Femur (tissue), 1 donor: ENCODE measurements around the gene RBPMS2.
A peak's percentile ranks its signal among the peaks of the same experiment; 100 is the strongest.

Experiments
- DNase-seq: peaks from one replicate; pipeline ENCODE4 v3.0.0-alpha.2; 2017

Gene RBPMS2

GRCh38 chr15:64717130-64717529, 58.3 kb downstream of the RBPMS2 start:
- DNase-seq = no peak

- DNase-seq = no peak
These were observed 58.9 kb downstream of the RBPMS2 start for GRCh38 chr15:64716452-64716851.

GRCh38 chr15:64713592-64713991, 61.8 kb downstream of the RBPMS2 start:
- no peak for DNase-seq

- no peak for DNase-seq
These were observed 63.0 kb downstream of the RBPMS2 start for GRCh38 chr15:64712353-64712752.

- no peak for DNase-seq
These were observed 64.5 kb downstream of the RBPMS2 start for GRCh38 chr15:64710676-64711428.

- no peak for DNase-seq
These were observed 69.1 kb downstream of the RBPMS2 start for GRCh38 chr15:64706011-64706911.

GRCh38 chr15:64705006-64705405, 70.4 kb downstream of the RBPMS2 start:
- no peak for DNase-seq

- no peak for DNase-seq
These were observed 71.8 kb downstream of the RBPMS2 start for GRCh38 chr15:64703632-64703959.

- DNase-seq = peak; percentile 99
These were observed 72.4 kb downstream of the RBPMS2 start for GRCh38 chr15:64702816-64703631.

GRCh38 chr15:64701482-64702184, 73.8 kb downstream of the RBPMS2 start:
- DNase-seq = no peak

GRCh38 chr15:64701051-64701450, 74.3 kb downstream of the RBPMS2 start:
- DNase-seq = no peak

GRCh38 chr15:64699751-64700388, 75.5 kb downstream of the RBPMS2 start:
- peak; percentile 88 for DNase-seq

- DNase-seq = no peak
These were observed 76.6 kb downstream of the RBPMS2 start for GRCh38 chr15:64698823-64699222.

- DNase-seq = no peak
These were observed 77.4 kb downstream of the RBPMS2 start for GRCh38 chr15:64697911-64698369.

GRCh38 chr15:64696481-64696880, 78.9 kb downstream of the RBPMS2 start:
- no peak for DNase-seq

GRCh38 chr15:64695561-64695992, 79.8 kb downstream of the RBPMS2 start:
- DNase-seq = no peak

GRCh38 chr15:64694816-64695215, 80.6 kb downstream of the RBPMS2 start:
- no peak for DNase-seq

- DNase-seq = peak; percentile 74
These were observed 82.3 kb downstream of the RBPMS2 start for GRCh38 chr15:64693134-64693533.

GRCh38 chr15:64691896-64692565, 83.4 kb downstream of the RBPMS2 start:
- DNase-seq = no peak

GRCh38 chr15:64690578-64691296, 84.7 kb downstream of the RBPMS2 start:
- no peak for DNase-seq

- no peak for DNase-seq
These were observed 85.4 kb downstream of the RBPMS2 start for GRCh38 chr15:64690008-64690407.
